Mesendoderm (in vitro differentiated cells): ENCODE measurements around the gene B4GALNT2.
A peak's percentile ranks its signal among the peaks of the same experiment; 100 is the strongest.

Source experiments
- DNase-seq: peaks from one replicate; pipeline ENCODE4 v3.0.0; 2013
- H2AK5ac ChIP-seq: 2 replicates; pipeline ENCODE4 v1.6.1; 2013; ENCODE audit warnings: low read length, inconsistent platforms
- H2BK120ac ChIP-seq: 2 replicates; pipeline ENCODE4 v1.6.1; 2013; ENCODE audit warnings: low read depth, mild to moderate bottlenecking, low read length, moderate library complexity, mixed read lengths
- H2BK15ac ChIP-seq: replicated peaks from 2 replicates; pipeline ENCODE4 v1.6.1; 2013; ENCODE audit warnings: low read depth, mild to moderate bottlenecking, moderate library complexity
- H2BK5ac ChIP-seq: 2 replicates; pipeline ENCODE4 v1.6.1; 2013; ENCODE audit warnings: low read length, inconsistent platforms
- H3K18ac ChIP-seq: 2 replicates; pipeline ENCODE4 v1.6.1; 2013; ENCODE audit warnings: mild to moderate bottlenecking, low read length, mixed read lengths
- H3K23ac ChIP-seq: one replicate; pipeline ENCODE4 v1.6.1; 2013; ENCODE audit warnings: low read length
- H3K27ac ChIP-seq: 2 replicates; pipeline ENCODE4 v1.5.1; 2013; ENCODE audit warnings: low read depth, mild to moderate bottlenecking, inconsistent platforms, low read length, moderate library complexity
- H3K27me3 ChIP-seq: 2 replicates; pipeline ENCODE4 v1.6.1; 2013; ENCODE audit warnings: low read length, control low read depth, mild to moderate bottlenecking, inconsistent platforms; ENCODE audit not compliant: insufficient read depth, poor library complexity
- H3K36me3 ChIP-seq: 2 replicates; pipeline ENCODE4 v1.6.1; 2013; ENCODE audit warnings: low read length, inconsistent platforms; ENCODE audit not compliant: control insufficient read depth, insufficient read depth
- H3K4ac ChIP-seq: one replicate; pipeline ENCODE4 v1.6.1; 2013; ENCODE audit warnings: low read depth, mild to moderate bottlenecking, low read length, moderate library complexity
- H3K4me1 ChIP-seq: 2 replicates; pipeline ENCODE4 v1.6.1; 2013; ENCODE audit warnings: low read depth, low read length, inconsistent platforms; ENCODE audit not compliant: control insufficient read depth
- H3K4me2 ChIP-seq: 2 replicates; pipeline ENCODE4 v1.6.1; 2013; ENCODE audit warnings: low read length
- H3K4me3 ChIP-seq: 2 replicates; pipeline ENCODE4 v1.5.1; 2013; ENCODE audit warnings: mild to moderate bottlenecking, low read length
- H3K56ac ChIP-seq: one replicate; pipeline ENCODE4 v1.6.1; 2013; ENCODE audit warnings: low read length
- H3K79me1 ChIP-seq: 2 replicates; pipeline ENCODE4 v1.6.1; 2013; ENCODE audit warnings: low read length, inconsistent platforms
- H3K79me2 ChIP-seq: 2 replicates; pipeline ENCODE4 v1.6.1; 2013; ENCODE audit warnings: mild to moderate bottlenecking, low read length; ENCODE audit not compliant: control insufficient read depth, insufficient read depth
- H3K9ac ChIP-seq: 2 replicates; pipeline ENCODE4 v1.6.1; 2013; ENCODE audit warnings: low read length, inconsistent platforms
- H4K5ac ChIP-seq: one replicate; pipeline ENCODE4 v1.6.1; 2013; ENCODE audit warnings: low read length
- H4K8ac ChIP-seq: one replicate; pipeline ENCODE4 v1.6.1; 2013; ENCODE audit warnings: low read depth, mild to moderate bottlenecking, control low read depth, low read length, moderate library complexity
- WGBS: extraction: QIAGEN DNeasy Blood & Tissue Kit; methylation state at CpG from one replicate; pipeline ENCODE4 v1.1.7; 2013; ENCODE audit warnings: low lambda C conversion rate, missing lambda C conversion rate; ENCODE audit not compliant: insufficient coverage; ENCODE audit errors: extremely low coverage; 5-methylcytosine and 5-hydroxymethylcytosine counted together

Gene B4GALNT2

GRCh38 chr17:49191917-49192741 is 59.6 kb downstream of the B4GALNT2 start:
- no peak overlapping the region for H4K8ac ChIP-seq
- H3K27ac ChIP-seq = peak overlapping the region; percentile 90
- no peaks in the 10 kb centered on the region for H3K36me3 ChIP-seq
- H2BK15ac ChIP-seq = peak overlapping the region; percentile 77
- no CpG with 5 or more reads among the region's 53 CpGs for WGBS
- peak overlapping the region; percentile 81 for H2BK5ac ChIP-seq
- DNase-seq = peak; percentile 94
- H3K27me3 ChIP-seq = no peaks in the 10 kb centered on the region
- peak overlapping the region; percentile 93 for H3K9ac ChIP-seq
- H2BK120ac ChIP-seq = peak overlapping the region; percentile 52
- H3K79me1 ChIP-seq = no peaks in the 10 kb centered on the region
- H3K4me1 ChIP-seq = no peaks in the 10 kb centered on the region
- H3K56ac ChIP-seq = peak overlapping the region; percentile 98
- no peaks in the 10 kb centered on the region for H3K79me2 ChIP-seq
- H3K18ac ChIP-seq = peak overlapping the region; percentile 98
- H2AK5ac ChIP-seq = no peak overlapping the region
- no peak overlapping the region for H4K5ac ChIP-seq
- peak overlapping the region; percentile 53 for H3K4me2 ChIP-seq
- peak overlapping the region; percentile 93 for H3K4me3 ChIP-seq
- no peak overlapping the region for H3K23ac ChIP-seq
- no peak overlapping the region for H3K4ac ChIP-seq

GRCh38 chr17:49193513-49194296 is 61.1 kb downstream of the B4GALNT2 start:
- Histone ChIP-seq H2BK15ac (no peak overlapping the region), H3K79me1 (no peaks in the 10 kb centered on the region), H4K8ac (no peak overlapping the region), H3K56ac (peak overlapping the region; percentile 92), H4K5ac (no peak overlapping the region), H2BK5ac (no peak overlapping the region), H3K4me1 (no peaks in the 10 kb centered on the region), H3K23ac (no peak overlapping the region), H3K4me2 (peak overlapping the region; percentile 97), H3K27me3 (no peaks in the 10 kb centered on the region), H3K27ac (no peak overlapping the region), H3K4ac (no peak overlapping the region), H2BK120ac (no peak overlapping the region), H3K36me3 (no peaks in the 10 kb centered on the region), H3K18ac (no peak overlapping the region), H3K9ac (peak overlapping the region; percentile 72), H3K79me2 (no peaks in the 10 kb centered on the region), H2AK5ac (no peak overlapping the region), H3K4me3 (peak overlapping the region; percentile 61)
- WGBS = no CpG with 5 or more reads among the region's 21 CpGs
- peak; percentile 76 for DNase-seq

- H2AK5ac ChIP-seq = no peak overlapping the region
- H4K5ac ChIP-seq = no peak overlapping the region
- DNase-seq = no peak
- H3K79me1 ChIP-seq = no peaks in the 10 kb centered on the region
- H2BK5ac ChIP-seq = no peak overlapping the region
- no CpG with 5 or more reads among the region's 3 CpGs for WGBS
- no peak overlapping the region for H3K9ac ChIP-seq
- H3K4ac ChIP-seq = no peak overlapping the region
- no peaks in the 10 kb centered on the region for H3K79me2 ChIP-seq
- H3K56ac ChIP-seq = no peak overlapping the region
- H3K18ac ChIP-seq = no peak overlapping the region
- no peak overlapping the region for H4K8ac ChIP-seq
- no peak overlapping the region for H2BK120ac ChIP-seq
- H3K23ac ChIP-seq = no peak overlapping the region
- no peak overlapping the region for H2BK15ac ChIP-seq
- no peak overlapping the region for H3K27ac ChIP-seq
- H3K4me3 ChIP-seq = no peak overlapping the region
- H3K27me3 ChIP-seq = no peaks in the 10 kb centered on the region
- H3K36me3 ChIP-seq = no peaks in the 10 kb centered on the region
- H3K4me1 ChIP-seq = no peaks in the 10 kb centered on the region
- H3K4me2 ChIP-seq = no peak overlapping the region
These were observed 61.7 kb downstream of the B4GALNT2 start for GRCh38 chr17:49194297-49194607.

GRCh38 chr17:49195751-49196150 is 63.2 kb downstream of the B4GALNT2 start:
- WGBS = no CpG with 5 or more reads among the region's 4 CpGs
- H4K5ac ChIP-seq = no peak overlapping the region
- H3K9ac ChIP-seq = no peak overlapping the region
- H3K18ac ChIP-seq = no peak overlapping the region
- H3K23ac ChIP-seq = no peak overlapping the region
- no peak overlapping the region for H3K56ac ChIP-seq
- no peak overlapping the region for H3K4me3 ChIP-seq
- H3K4me1 ChIP-seq = no peaks in the 10 kb centered on the region
- DNase-seq = no peak
- H4K8ac ChIP-seq = no peak overlapping the region
- no peaks in the 10 kb centered on the region for H3K27me3 ChIP-seq
- H2BK15ac ChIP-seq = no peak overlapping the region
- no peaks in the 10 kb centered on the region for H3K79me2 ChIP-seq
- no peak overlapping the region for H3K27ac ChIP-seq
- no peaks in the 10 kb centered on the region for H3K36me3 ChIP-seq
- H3K4me2 ChIP-seq = no peak overlapping the region
- no peak overlapping the region for H2AK5ac ChIP-seq
- no peak overlapping the region for H3K4ac ChIP-seq
- no peak overlapping the region for H2BK5ac ChIP-seq
- no peaks in the 10 kb centered on the region for H3K79me1 ChIP-seq
- H2BK120ac ChIP-seq = no peak overlapping the region

GRCh38 chr17:49196520-49196919 is 64.0 kb downstream of the B4GALNT2 start:
- WGBS = no CpG with 5 or more reads among the region's 3 CpGs
- no peak for DNase-seq
- Histone ChIP-seq H3K4ac (no peak overlapping the region), H3K18ac (no peak overlapping the region), H2BK15ac (no peak overlapping the region), H3K9ac (no peak overlapping the region), H3K27ac (no peak overlapping the region), H3K79me2 (no peaks in the 10 kb centered on the region), H3K23ac (no peak overlapping the region), H2AK5ac (no peak overlapping the region), H3K4me3 (no peak overlapping the region), H3K56ac (no peak overlapping the region), H3K79me1 (no peaks in the 10 kb centered on the region), H4K5ac (no peak overlapping the region), H3K27me3 (no peaks in the 10 kb centered on the region), H2BK5ac (no peak overlapping the region), H3K4me1 (no peaks in the 10 kb centered on the region), H4K8ac (no peak overlapping the region), H3K36me3 (no peaks in the 10 kb centered on the region), H3K4me2 (no peak overlapping the region), H2BK120ac (no peak overlapping the region)
